ENCODE data around the gene NTN1.

DNA sequence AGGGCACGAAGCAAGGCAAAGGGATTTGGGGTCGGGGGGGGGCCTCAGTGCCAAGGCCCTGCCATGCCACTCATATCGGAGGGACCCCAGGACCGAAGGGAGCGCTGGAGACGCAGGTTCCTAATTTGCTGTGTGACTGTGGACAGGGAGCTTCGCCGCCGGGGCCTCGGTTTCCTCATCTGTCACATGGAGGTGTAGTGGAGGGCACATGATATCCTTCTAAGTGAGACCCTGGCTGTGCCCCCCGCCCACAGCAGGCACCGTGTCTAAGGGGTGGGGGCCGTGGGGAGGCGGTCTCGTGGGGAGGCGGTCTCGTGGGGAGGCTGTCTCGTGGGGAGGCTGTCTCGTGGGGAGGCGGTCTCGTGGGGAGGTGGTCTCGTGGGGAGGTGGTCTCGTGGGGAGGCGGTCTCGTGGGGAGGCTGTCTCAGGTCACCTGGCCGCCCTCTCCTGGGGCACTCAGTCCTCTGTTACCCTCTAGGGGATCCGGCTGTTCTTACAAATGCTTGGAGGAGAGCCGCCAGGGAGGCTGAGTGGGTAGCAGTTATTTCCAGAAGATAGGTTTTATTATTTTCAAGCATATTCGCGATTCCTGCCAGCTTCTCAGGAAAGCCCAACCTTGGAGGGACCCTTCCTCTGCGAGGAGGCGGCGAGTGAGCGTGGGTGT, 205.0 kb downstream of the NTN1 start:
- TF ChIP-seq USF2 (IDR thresholded peaks at IDR 0.05; ENCODE audit: low read depth, low read length): no peak
- TF ChIP-seq CTCF (conservative IDR thresholded peaks at IDR 0.05; ENCODE audit: low read depth, low read length): no peak
